H9 (cell line): ENCODE measurements around the gene ZBTB49. TPM values are rescaled to one million over a fixed set of nuclear protein-coding genes. Genes with fewer than 3 reads are reported as not detected.
"Not testable (repeated sequence)": the region's sequence is repeated elsewhere in the genome, so short reads cannot be mapped to it uniquely, and the experiment has no call there.

Source experiments
- DNase-seq: peaks from one replicate; pipeline ENCODE4 v3.0.0-alpha.2; 2017
- H2AFZ ChIP-seq: one replicate; pipeline ENCODE4 v1.6.1; 2013; ENCODE audit warnings: mild to moderate bottlenecking, low read length, control low read depth, moderate library complexity
- H2AK5ac ChIP-seq: 2 replicates; pipeline ENCODE4 v1.6.1; 2013; ENCODE audit warnings: low read length, control low read depth, mixed read lengths; ENCODE audit not compliant: insufficient read length
- H2BK120ac ChIP-seq: one replicate; pipeline ENCODE4 v1.6.1; 2013; ENCODE audit warnings: low read depth, mild to moderate bottlenecking, low read length, control low read depth, inconsistent platforms; ENCODE audit not compliant: poor library complexity, severe bottlenecking
- H2BK12ac ChIP-seq: 2 replicates; pipeline ENCODE4 v1.6.1; 2013; ENCODE audit warnings: low read length, control low read depth, mixed read lengths, low read depth; ENCODE audit not compliant: insufficient read length
- H2BK15ac ChIP-seq: 2 replicates; pipeline ENCODE4 v1.6.1; 2013; ENCODE audit warnings: low read depth, low read length, control low read depth
- H2BK20ac ChIP-seq: one replicate; pipeline ENCODE4 v1.6.1; 2013; ENCODE audit warnings: low read depth, mild to moderate bottlenecking, low read length, control low read depth, inconsistent platforms; ENCODE audit not compliant: poor library complexity, severe bottlenecking
- H2BK5ac ChIP-seq: 2 replicates; pipeline ENCODE4 v1.6.1; 2013; ENCODE audit warnings: low read length, control low read depth, mixed read lengths; ENCODE audit not compliant: insufficient read length
- H3K14ac ChIP-seq: 2 replicates; pipeline ENCODE4 v1.6.1; 2013; ENCODE audit warnings: low read length, control low read depth; ENCODE audit not compliant: insufficient read depth
- H3K18ac ChIP-seq: 2 replicates; pipeline ENCODE4 v1.6.1; 2013; ENCODE audit warnings: low read depth, mild to moderate bottlenecking, mixed read lengths, low read length, control low read depth; ENCODE audit not compliant: insufficient read length
- H3K23ac ChIP-seq: 2 replicates; pipeline ENCODE4 v1.6.1; 2013; ENCODE audit warnings: low read length, control low read depth, mixed read lengths, low read depth; ENCODE audit not compliant: insufficient read length
- H3K23me2 ChIP-seq: 2 replicates; pipeline ENCODE4 v1.6.1; 2013; ENCODE audit warnings: low read depth, mild to moderate bottlenecking, mixed read lengths, low read length, control low read depth; ENCODE audit not compliant: insufficient read length, poor library complexity, severe bottlenecking
- H3K27ac ChIP-seq: 2 replicates; pipeline ENCODE4 v1.5.1; 2013; ENCODE audit warnings: low read length, control low read depth, mixed read lengths, low read depth; ENCODE audit not compliant: insufficient read length
- H3K27me3 ChIP-seq: 2 replicates; pipeline ENCODE4 v1.6.1; 2013; ENCODE audit warnings: low read length, control low read depth, inconsistent platforms; ENCODE audit not compliant: insufficient read depth
- H3K4ac ChIP-seq: 2 replicates; pipeline ENCODE4 v1.6.1; 2013; ENCODE audit warnings: low read depth, mild to moderate bottlenecking, control low read depth, inconsistent platforms, low read length, moderate library complexity
- H3K4me1 ChIP-seq: 2 replicates; pipeline ENCODE4 v1.6.1; 2013; ENCODE audit warnings: low read length, control low read depth, inconsistent platforms; ENCODE audit not compliant: insufficient read depth
- H3K4me2 ChIP-seq: 2 replicates; pipeline ENCODE4 v1.6.1; 2013; ENCODE audit warnings: low read length, control low read depth, mixed read lengths; ENCODE audit not compliant: insufficient read length, insufficient read depth
- H3K56ac ChIP-seq: 2 replicates; pipeline ENCODE4 v1.6.1; 2013; ENCODE audit warnings: low read depth, mild to moderate bottlenecking, mixed read lengths, low read length, control low read depth; ENCODE audit not compliant: insufficient read length
- H3K79me1 ChIP-seq: 2 replicates; pipeline ENCODE4 v1.6.1; 2013; ENCODE audit warnings: low read depth, mild to moderate bottlenecking, moderate library complexity, low read length, control low read depth, inconsistent platforms; ENCODE audit not compliant: insufficient read depth, poor library complexity, severe bottlenecking
- H3K79me2 ChIP-seq: 2 replicates; pipeline ENCODE4 v1.6.1; 2013; ENCODE audit warnings: low read length, control low read depth, inconsistent platforms; ENCODE audit not compliant: insufficient read depth
- H3K9ac ChIP-seq: 2 replicates; pipeline ENCODE4 v1.6.1; 2013; ENCODE audit warnings: low read length, control low read depth, mixed read lengths; ENCODE audit not compliant: insufficient read length; ENCODE audit errors: extremely low read depth
- H3K9me3 ChIP-seq: one replicate; pipeline ENCODE4 v1.6.1; 2013; ENCODE audit warnings: low read depth, low read length, inconsistent platforms; ENCODE audit not compliant: control insufficient read depth
- H3T11ph ChIP-seq: one replicate; pipeline ENCODE4 v1.6.1; 2013; ENCODE audit warnings: mild to moderate bottlenecking, low read length, control low read depth, inconsistent platforms
- H4K20me1 ChIP-seq: one replicate; pipeline ENCODE4 v1.6.1; 2013; ENCODE audit not compliant: control insufficient read depth, insufficient read length, insufficient read depth
- H4K5ac ChIP-seq: 2 replicates; pipeline ENCODE4 v1.6.1; 2013; ENCODE audit warnings: low read depth, mild to moderate bottlenecking, mixed read lengths, low read length, control low read depth; ENCODE audit not compliant: insufficient read length
- H4K8ac ChIP-seq: replicated peaks from 2 replicates; pipeline ENCODE4 v1.6.1; 2013; ENCODE audit warnings: low read length, control low read depth, mixed read lengths, low read depth; ENCODE audit not compliant: insufficient read length
- H4K91ac ChIP-seq: 2 replicates; pipeline ENCODE4 v1.6.1; 2013; ENCODE audit warnings: low read depth, mild to moderate bottlenecking, moderate library complexity, mixed read lengths, low read length, control low read depth; ENCODE audit not compliant: insufficient read length
- H3K27ac Mint-ChIP-seq, 3 experiments: 2 replicates in 2 of 3; 3 replicates in 1 of 3; pipeline ENCODE4 v1.8.0; 2020 to 2021; ENCODE audit warnings: mixed read lengths in 3 of 3, mild to moderate bottlenecking in 1 of 3, moderate library complexity in 1 of 3
- H3K27me3 Mint-ChIP-seq: 2 replicates; pipeline ENCODE4 v1.8.0; 2021; ENCODE audit warnings: low read depth, mild to moderate bottlenecking, moderate library complexity, mixed read lengths
- H3K36me3 Mint-ChIP-seq, 3 experiments: 2 replicates in 2 of 3; 3 replicates in 1 of 3; pipeline ENCODE4 v1.8.0; 2020 to 2021; ENCODE audit warnings: low read depth in 3 of 3, mixed read lengths in 3 of 3; ENCODE audit not compliant: insufficient read depth in 1 of 3
- H3K4me1 Mint-ChIP-seq, 2 experiments: 2 replicates each; pipeline ENCODE4 v1.8.0; 2020; ENCODE audit warnings: mixed read lengths in 2 of 2
- H3K4me3 Mint-ChIP-seq, 2 experiments: 2 replicates in 1 of 2; 3 replicates in 1 of 2; pipeline ENCODE4 v1.8.0; 2020 to 2021; ENCODE audit warnings: mild to moderate bottlenecking in 2 of 2, mixed read lengths in 2 of 2, moderate library complexity in 1 of 2
- H3K9me3 Mint-ChIP-seq, 2 experiments: 2 replicates in 1 of 2; 3 replicates in 1 of 2; pipeline ENCODE4 v1.8.0; 2020; ENCODE audit warnings: mild to moderate bottlenecking in 2 of 2, mixed read lengths in 2 of 2, moderate library complexity in 1 of 2
- CTCF ChIP-seq: fragments of 200-600 bp; sonication (generic); conservative IDR thresholded peaks from 3 replicates; pipeline ENCODE4 v1.8.0; 2021; ENCODE audit warnings: antibody characterized with exemption, mild to moderate bottlenecking
- WGBS: extraction: QIAGEN DNeasy Blood & Tissue Kit; methylation state at CpG from one replicate; pipeline ENCODE4 v1.1.7; 2013; ENCODE audit warnings: missing lambda C conversion rate, low lambda C conversion rate, mixed read lengths; ENCODE audit not compliant: insufficient read length; ENCODE audit errors: extremely low coverage; 5-methylcytosine and 5-hydroxymethylcytosine counted together
- total RNA-seq: library from RNA; stranded (reverse); gene quantifications from 2 replicates; pipeline ENCODE4 v1.2.1, GENCODE V29; 2021

Gene ZBTB49
- total RNA-seq, 1 experiment from 2014 or later, result 8.7 TPM

GRCh38 chr4:4256799-4257198, 33.3 kb upstream of the ZBTB49 start:
- no peak overlapping the region for H3K4me2 ChIP-seq
- H2BK120ac ChIP-seq, result no peak overlapping the region
- no peak overlapping the region for H3K27ac Mint-ChIP-seq
- no peak overlapping the region for H2AK5ac ChIP-seq
- H4K20me1 ChIP-seq, result no peaks in the 10 kb centered on the region
- H3K4me1 ChIP-seq, result no peaks in the 10 kb centered on the region
- peaks cover 7% of the 10 kb centered on the region for H3K27me3 Mint-ChIP-seq
- H3K56ac ChIP-seq, result no peak overlapping the region
- no peaks in the 10 kb centered on the region for H3K23me2 ChIP-seq
- no peaks in the 10 kb centered on the region for H3K79me2 ChIP-seq
- no peaks in the 10 kb centered on the region for H3K36me3 Mint-ChIP-seq
- H2BK12ac ChIP-seq, result no peak overlapping the region
- H3K4me1 Mint-ChIP-seq, result peaks cover 3% of the 10 kb centered on the region in 2 experiments; a peak in 1 of 4 replicates
- no peaks in the 10 kb centered on the region for H3K79me1 ChIP-seq
- H3K4ac ChIP-seq, result no peak overlapping the region
- H4K5ac ChIP-seq, result no peak overlapping the region
- 0 out of 3 replicates have a peak, but pooled peaks have one; percentile 12 for TF ChIP-seq CTCF
- H3K14ac ChIP-seq, result no peak overlapping the region
- H4K91ac ChIP-seq, result no peak overlapping the region
- no peak overlapping the region for H2BK15ac ChIP-seq
- no peak overlapping the region for H2AFZ ChIP-seq
- H2BK5ac ChIP-seq, result no peak overlapping the region
- H3K4me3 Mint-ChIP-seq, result no peak overlapping the region
- H3K9me3 Mint-ChIP-seq, result no peaks in the 10 kb centered on the region
- no peaks in the 10 kb centered on the region for H3K9me3 ChIP-seq
- H2BK20ac ChIP-seq, result no peak overlapping the region
- H3K27me3 ChIP-seq, result no peaks in the 10 kb centered on the region
- peak; percentile 50 for DNase-seq
- no CpG with 5 or more reads among the region's 10 CpGs for WGBS
- no peak overlapping the region for H3K23ac ChIP-seq
- no peak overlapping the region for H3K27ac ChIP-seq
- H3K18ac ChIP-seq, result no peak overlapping the region
- H3T11ph ChIP-seq, result no peak overlapping the region
- no peak overlapping the region for H4K8ac ChIP-seq
- H3K9ac ChIP-seq, result no peak overlapping the region

GRCh38 chr4:4257705-4258104, 32.3 kb upstream of the ZBTB49 start:
- H3K79me2 ChIP-seq, H3K27me3 ChIP-seq, H4K20me1 ChIP-seq, H3K9ac ChIP-seq, H3K9me3 Mint-ChIP-seq, H4K91ac ChIP-seq, H2BK12ac ChIP-seq, H3K36me3 Mint-ChIP-seq, H3K27ac Mint-ChIP-seq, H2BK15ac ChIP-seq, H3K4me3 Mint-ChIP-seq, H3K27ac ChIP-seq, H3K79me1 ChIP-seq, H3K56ac ChIP-seq, H3K4me1 Mint-ChIP-seq, H2BK120ac ChIP-seq, H2BK20ac ChIP-seq, H2AFZ ChIP-seq, DNase-seq, H3K23ac ChIP-seq, H3K4me1 ChIP-seq, H3K23me2 ChIP-seq, H2BK5ac ChIP-seq, H4K5ac ChIP-seq, H3K18ac ChIP-seq, H3T11ph ChIP-seq, H3K4ac ChIP-seq, H4K8ac ChIP-seq, H3K9me3 ChIP-seq, H3K27me3 Mint-ChIP-seq, H3K4me2 ChIP-seq, H2AK5ac ChIP-seq, H3K14ac ChIP-seq: not testable (repeated sequence)
- no CpG with 5 or more reads among the region's 3 CpGs for WGBS
